Measurements from ENCODE around the gene SYVN1.
A peak's percentile ranks its signal among the peaks of the same experiment; 100 is the strongest.

The SYVN1 gene

DNA sequence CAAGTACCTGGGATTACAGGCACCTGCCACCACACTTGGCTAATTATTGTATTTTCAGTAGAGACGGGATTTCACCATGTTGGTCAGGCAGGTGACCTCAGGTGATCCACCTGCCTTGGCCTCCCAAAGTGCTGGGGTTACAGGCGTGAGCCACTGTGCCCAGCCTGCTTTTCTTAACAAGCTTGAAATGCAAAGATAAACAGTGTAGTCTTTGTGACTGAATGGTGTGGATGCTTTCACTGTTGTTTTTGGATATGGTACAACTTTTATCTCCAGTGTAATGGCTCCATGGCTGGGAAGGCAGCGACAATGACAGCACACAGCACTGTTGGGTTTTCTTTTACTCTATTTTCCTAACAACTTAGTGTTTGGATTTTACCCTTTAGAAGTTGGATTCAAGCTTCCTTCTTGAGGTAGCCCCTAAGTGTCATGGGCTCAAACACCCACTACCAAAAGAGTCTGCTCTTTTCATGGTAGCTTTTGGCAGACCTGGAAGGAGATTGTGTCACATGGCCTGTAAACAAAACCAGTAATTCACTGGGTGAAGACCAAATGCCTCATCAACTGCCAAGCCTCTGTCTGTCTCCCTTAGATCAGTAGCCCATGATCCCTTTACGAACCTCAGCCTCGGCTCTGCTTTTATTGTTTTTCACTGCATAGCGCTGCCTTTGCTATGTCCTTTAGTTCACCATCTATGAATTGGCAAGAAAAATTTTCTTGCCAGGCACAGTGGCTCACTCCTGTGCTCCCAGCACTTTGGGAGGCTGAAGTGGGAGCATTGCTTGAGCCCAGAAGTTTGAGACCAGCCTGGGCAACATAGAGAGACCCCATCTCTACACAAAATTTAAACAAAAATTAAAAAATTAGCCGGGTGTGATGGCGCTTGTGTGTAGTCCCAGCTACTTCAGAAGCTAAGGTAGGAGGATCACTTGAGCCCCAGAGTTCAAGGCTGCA, 31.9 kb downstream of the SYVN1 start (continued):
- TF ChIP-seq GLIS1 (tag by site-specific recombination; IDR thresholded peaks at IDR 0.05) (peak; percentile 85), ZBTB8A (tag by site-specific recombination; IDR thresholded peaks at IDR 0.05) (no peak), ZNF239 (tag by site-specific recombination; IDR thresholded peaks at IDR 0.05) (no peak), ZNF510 (tag by site-specific recombination; IDR thresholded peaks at IDR 0.05; ENCODE audit: insufficient replicate concordance) (no peak), ZNF354C (tag by site-specific recombination; IDR thresholded peaks at IDR 0.05; ENCODE audit: borderline replicate concordance, low read depth) (no peak), ZNF248 (tag by site-specific recombination; IDR thresholded peaks at IDR 0.05) (no peak), ZNF350 (tag by site-specific recombination; IDR thresholded peaks at IDR 0.05) (no peak), ZNF202 (tag by site-specific recombination; IDR thresholded peaks at IDR 0.05; ENCODE audit: borderline replicate concordance) (no peak), OVOL3 (tag by site-specific recombination; IDR thresholded peaks at IDR 0.05) (0 out of 2 replicates have a peak, but pooled peaks have one; percentile 49), ZNF221 (tag by site-specific recombination; IDR thresholded peaks at IDR 0.05; ENCODE audit: borderline replicate concordance) (no peak), ZIC2 (tag by site-specific recombination; IDR thresholded peaks at IDR 0.05) (no peak), ZFP69B (tag by site-specific recombination; IDR thresholded peaks at IDR 0.05) (no peak), SP2 (tag by site-specific recombination; IDR thresholded peaks at IDR 0.05) (no peak), ZNF302 (tag by site-specific recombination; IDR thresholded peaks at IDR 0.05; ENCODE audit: low read depth) (no peak), ZNF544 (tag by site-specific recombination; IDR thresholded peaks at IDR 0.05) (no peak), PRDM1 (tag by site-specific recombination; IDR thresholded peaks at IDR 0.05) (no peak), ZNF837 (tag by site-specific recombination; IDR thresholded peaks at IDR 0.05) (no peak), KLF10 (tag by site-specific recombination; IDR thresholded peaks at IDR 0.05) (no peak), GFI1B (tag by site-specific recombination; IDR thresholded peaks at IDR 0.05) (no peak), ZNF10 (tag by site-specific recombination; IDR thresholded peaks at IDR 0.05) (peak; percentile 73), ZNF155 (tag by site-specific recombination; IDR thresholded peaks at IDR 0.05) (no peak), ZNF114 (tag by site-specific recombination; IDR thresholded peaks at IDR 0.05) (no peak)
- TF ChIP-seq, protein P1, sequence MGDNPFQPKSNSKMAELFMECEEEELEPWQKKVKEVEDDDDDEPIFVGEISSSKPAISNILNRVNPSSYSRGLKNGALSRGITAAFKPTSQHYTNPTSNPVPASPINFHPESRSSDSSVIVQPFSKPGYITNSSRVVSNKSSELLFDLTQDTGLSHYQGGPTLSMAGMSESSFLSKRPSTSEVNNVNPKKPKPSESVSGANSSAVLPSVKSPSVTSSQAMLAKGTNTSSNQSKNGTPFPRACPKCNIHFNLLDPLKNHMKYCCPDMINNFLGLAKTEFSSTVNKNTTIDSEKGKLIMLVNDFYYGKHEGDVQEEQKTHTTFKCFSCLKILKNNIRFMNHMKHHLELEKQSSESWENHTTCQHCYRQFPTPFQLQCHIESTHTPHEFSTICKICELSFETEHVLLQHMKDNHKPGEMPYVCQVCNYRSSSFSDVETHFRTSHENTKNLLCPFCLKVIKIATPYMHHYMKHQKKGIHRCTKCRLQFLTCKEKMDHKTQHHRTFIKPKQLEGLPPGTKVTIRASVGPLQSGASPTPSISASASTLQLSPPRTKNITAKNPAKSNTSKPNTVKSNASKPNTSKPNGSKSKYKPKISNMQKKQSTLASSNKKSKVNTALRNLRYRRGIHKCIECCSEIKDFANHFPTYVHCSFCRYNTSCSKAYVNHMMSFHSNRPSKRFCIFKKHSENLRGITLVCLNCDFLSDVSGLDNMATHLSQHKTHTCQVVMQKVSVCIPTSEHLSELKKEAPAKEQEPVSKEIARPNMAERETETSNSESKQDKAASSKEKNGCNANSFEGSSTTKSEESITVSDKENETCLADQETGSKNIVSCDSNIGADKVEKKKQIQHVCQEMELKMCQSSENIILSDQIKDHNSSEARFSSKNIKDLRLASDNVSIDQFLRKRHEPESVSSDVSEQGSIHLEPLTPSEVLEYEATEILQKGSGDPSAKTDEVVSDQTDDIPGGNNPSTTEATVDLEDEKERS (tag by site-specific recombination; IDR thresholded peaks at IDR 0.05): no peak
- TF ChIP-seq, protein P2, sequence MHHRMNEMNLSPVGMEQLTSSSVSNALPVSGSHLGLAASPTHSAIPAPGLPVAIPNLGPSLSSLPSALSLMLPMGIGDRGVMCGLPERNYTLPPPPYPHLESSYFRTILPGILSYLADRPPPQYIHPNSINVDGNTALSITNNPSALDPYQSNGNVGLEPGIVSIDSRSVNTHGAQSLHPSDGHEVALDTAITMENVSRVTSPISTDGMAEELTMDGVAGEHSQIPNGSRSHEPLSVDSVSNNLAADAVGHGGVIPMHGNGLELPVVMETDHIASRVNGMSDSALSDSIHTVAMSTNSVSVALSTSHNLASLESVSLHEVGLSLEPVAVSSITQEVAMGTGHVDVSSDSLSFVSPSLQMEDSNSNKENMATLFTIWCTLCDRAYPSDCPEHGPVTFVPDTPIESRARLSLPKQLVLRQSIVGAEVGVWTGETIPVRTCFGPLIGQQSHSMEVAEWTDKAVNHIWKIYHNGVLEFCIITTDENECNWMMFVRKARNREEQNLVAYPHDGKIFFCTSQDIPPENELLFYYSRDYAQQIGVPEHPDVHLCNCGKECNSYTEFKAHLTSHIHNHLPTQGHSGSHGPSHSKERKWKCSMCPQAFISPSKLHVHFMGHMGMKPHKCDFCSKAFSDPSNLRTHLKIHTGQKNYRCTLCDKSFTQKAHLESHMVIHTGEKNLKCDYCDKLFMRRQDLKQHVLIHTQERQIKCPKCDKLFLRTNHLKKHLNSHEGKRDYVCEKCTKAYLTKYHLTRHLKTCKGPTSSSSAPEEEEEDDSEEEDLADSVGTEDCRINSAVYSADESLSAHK (tag by site-specific recombination; IDR thresholded peaks at IDR 0.05): peak; percentile 30; the same call in 1 of the 2 replicates
- TF ChIP-seq, protein P3, sequence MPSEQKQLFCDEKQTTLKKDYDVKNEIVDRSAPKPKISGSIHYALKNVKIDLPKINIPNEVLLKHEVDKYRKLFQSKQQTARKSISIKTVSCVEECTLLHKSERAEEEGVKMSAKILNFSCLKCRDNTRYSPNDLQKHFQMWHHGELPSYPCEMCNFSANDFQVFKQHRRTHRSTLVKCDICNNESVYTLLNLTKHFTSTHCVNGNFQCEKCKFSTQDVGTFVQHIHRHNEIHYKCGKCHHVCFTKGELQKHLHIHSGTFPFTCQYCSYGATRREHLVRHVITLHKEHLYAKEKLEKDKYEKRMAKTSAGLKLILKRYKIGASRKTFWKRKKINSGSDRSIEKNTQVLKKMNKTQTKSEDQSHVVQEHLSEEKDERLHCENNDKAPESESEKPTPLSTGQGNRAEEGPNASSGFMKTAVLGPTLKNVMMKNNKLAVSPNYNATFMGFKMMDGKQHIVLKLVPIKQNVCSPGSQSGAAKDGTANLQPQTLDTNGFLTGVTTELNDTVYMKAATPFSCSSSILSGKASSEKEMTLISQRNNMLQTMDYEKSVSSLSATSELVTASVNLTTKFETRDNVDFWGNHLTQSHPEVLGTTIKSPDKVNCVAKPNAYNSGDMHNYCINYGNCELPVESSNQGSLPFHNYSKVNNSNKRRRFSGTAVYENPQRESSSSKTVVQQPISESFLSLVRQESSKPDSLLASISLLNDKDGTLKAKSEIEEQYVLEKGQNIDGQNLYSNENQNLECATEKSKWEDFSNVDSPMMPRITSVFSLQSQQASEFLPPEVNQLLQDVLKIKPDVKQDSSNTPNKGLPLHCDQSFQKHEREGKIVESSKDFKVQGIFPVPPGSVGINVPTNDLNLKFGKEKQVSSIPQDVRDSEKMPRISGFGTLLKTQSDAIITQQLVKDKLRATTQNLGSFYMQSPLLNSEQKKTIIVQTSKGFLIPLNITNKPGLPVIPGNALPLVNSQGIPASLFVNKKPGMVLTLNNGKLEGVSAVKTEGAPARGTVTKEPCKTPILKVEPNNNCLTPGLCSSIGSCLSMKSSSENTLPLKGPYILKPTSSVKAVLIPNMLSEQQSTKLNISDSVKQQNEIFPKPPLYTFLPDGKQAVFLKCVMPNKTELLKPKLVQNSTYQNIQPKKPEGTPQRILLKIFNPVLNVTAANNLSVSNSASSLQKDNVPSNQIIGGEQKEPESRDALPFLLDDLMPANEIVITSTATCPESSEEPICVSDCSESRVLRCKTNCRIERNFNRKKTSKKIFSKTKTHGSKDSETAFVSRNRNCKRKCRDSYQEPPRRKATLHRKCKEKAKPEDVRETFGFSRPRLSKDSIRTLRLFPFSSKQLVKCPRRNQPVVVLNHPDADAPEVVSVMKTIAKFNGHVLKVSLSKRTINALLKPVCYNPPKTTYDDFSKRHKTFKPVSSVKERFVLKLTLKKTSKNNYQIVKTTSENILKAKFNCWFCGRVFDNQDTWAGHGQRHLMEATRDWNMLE (tag by site-specific recombination; conservative IDR thresholded peaks at IDR 0.05; ENCODE audit: low read depth): no peak
- TF ChIP-seq, protein P4, sequence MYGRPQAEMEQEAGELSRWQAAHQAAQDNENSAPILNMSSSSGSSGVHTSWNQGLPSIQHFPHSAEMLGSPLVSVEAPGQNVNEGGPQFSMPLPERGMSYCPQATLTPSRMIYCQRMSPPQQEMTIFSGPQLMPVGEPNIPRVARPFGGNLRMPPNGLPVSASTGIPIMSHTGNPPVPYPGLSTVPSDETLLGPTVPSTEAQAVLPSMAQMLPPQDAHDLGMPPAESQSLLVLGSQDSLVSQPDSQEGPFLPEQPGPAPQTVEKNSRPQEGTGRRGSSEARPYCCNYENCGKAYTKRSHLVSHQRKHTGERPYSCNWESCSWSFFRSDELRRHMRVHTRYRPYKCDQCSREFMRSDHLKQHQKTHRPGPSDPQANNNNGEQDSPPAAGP (tag by site-specific recombination; IDR thresholded peaks at IDR 0.05): peak; percentile 49
- TF ChIP-seq, protein P5, sequence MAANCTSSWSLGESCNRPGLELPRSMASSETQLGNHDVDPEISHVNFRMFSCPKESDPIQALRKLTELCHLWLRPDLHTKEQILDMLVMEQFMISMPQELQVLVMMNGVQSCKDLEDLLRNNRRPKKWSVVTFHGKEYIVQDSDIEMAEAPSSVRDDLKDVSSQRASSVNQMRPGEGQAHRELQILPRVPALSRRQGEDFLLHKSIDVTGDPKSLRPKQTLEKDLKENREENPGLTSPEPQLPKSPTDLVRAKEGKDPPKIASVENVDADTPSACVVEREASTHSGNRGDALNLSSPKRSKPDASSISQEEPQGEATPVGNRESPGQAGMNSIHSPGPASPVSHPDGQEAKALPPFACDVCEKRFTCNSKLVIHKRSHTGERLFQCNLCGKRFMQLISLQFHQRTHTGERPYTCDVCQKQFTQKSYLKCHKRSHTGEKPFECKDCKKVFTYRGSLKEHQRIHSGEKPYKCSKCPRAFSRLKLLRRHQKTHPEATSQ (tag by site-specific recombination; IDR thresholded peaks at IDR 0.05): no peak

All from HEK293 (cell line).